Vagina (tissue), 2 donors: Measurements from ENCODE around the gene LMNTD2. TPM values are rescaled to one million over a fixed set of nuclear protein-coding genes. Genes with fewer than 3 reads are reported as not detected.

Experiments
- DNase-seq, 2 donors: peaks; one replicate each; pipeline ENCODE4 v3.0.0-alpha.2; 2017; ENCODE audit errors: extremely low spot score in 2 of 2
- H3K27ac ChIP-seq: fragments of 200-600 bp; sonication (generic); one replicate; pipeline ENCODE4 v1.5.1; 2019
- H3K27me3 ChIP-seq: fragments of 200-600 bp; sonication (generic); one replicate; pipeline ENCODE4 v1.5.1; 2019
- H3K36me3 ChIP-seq, 2 donors: fragments of 200-600 bp; sonication (generic); one replicate each; pipeline ENCODE4 v1.5.1; 2017 to 2019
- H3K4me1 ChIP-seq: fragments of 200-600 bp; sonication (generic); one replicate; pipeline ENCODE4 v1.5.1; 2019
- H3K4me3 ChIP-seq, 2 donors: fragments of 200-600 bp; sonication (generic); 1 replicate in 1 of 2; 2 replicates in 1 of 2; pipeline ENCODE4 v1.5.1; 2016 to 2019
- H3K9me3 ChIP-seq: fragments of 200-600 bp; sonication (generic); one replicate; pipeline ENCODE4 v1.5.1; 2019
- CTCF ChIP-seq, 3 experiments: fragments of 450-650 bp in 2 of 3; fragments of 200-600 bp in 1 of 3; sonication (generic) in 1 of 3; IDR thresholded peaks; one replicate each; pipeline ENCODE4 v1.5.1; 2017 to 2019; ENCODE audit warnings: antibody characterized with exemption in 3 of 3, mild to moderate bottlenecking in 2 of 3, moderate library complexity in 2 of 3
- POLR2A ChIP-seq, 2 donors: fragments of 450-650 bp; IDR thresholded peaks; one replicate each; pipeline ENCODE4 v1.6.1; 2017; ENCODE audit warnings: antibody characterized with exemption in 2 of 2, mild to moderate bottlenecking in 2 of 2, moderate library complexity in 2 of 2
- POLR2AphosphoS5 ChIP-seq, 2 donors: sonication (generic); formaldehyde crosslinking; IDR thresholded peaks; one replicate each; pipeline ENCODE4 v1.9.0; 2017; ENCODE audit warnings: antibody characterized with exemption in 2 of 2, mild to moderate bottlenecking in 2 of 2, low read depth in 1 of 2; ENCODE audit not compliant: insufficient read depth in 1 of 2
- intact Hi-C: fragments of 100-400 bp; cut with DNase I; formaldehyde crosslinking; loops from one replicate; pipeline ENCODE4 v1.15.1; 2023
- total RNA-seq: library from RNA; depleted of rRNA; stranded (reverse); fragments of >200 nt; gene quantifications from one replicate; pipeline ENCODE4 v1.2.3, GENCODE V29; 2016

The LMNTD2 gene
- total RNA-seq, 1 donor from 2014 or later, result 1.7 TPM

DNA sequence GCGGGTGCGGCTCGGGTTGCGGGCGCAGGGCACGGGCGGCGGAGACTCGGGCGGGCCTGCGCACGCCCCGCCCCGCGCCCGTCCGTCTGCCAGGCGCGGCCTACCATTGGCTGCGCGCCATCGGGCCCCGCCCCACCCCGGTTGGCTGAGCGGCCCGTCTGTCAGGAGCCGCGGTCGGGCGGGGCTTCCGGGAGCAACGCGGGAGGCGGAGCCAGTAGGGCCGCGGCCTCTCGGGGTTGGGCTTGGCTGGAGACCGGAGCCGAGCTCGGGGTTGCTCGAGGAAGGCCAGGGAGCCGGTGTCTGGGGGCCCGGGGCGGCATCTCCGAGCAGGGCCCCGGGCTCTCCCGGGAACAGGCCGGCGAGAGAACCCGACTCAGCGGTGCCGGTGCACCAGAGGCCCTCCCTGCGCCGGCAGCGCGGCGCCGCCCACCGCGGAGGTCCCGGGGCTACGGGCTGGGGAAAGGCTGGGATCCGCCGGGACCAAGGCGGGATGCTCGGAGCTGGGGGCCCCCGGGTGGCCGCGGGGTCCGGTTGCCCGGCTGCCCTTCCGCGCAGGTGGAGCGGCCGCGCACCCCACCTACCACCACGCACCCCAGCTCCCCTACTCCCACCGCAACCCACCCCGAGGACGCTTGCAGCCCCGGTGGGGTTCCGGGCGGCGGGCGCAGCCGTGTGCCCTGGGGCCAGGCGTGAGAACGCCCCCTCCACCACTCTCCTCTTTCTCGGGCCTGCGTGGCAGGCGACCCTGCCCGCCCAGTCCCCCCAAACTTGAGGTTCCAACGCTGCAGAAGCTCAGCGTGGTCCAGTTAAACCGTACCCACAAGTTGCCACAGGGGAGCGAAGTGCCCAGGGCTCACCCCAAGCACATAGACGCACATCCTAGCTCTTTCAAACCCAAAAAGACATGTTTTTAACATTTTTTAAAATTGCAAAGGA is 24.8 kb downstream of the LMNTD2 start, which contains the start of gene HRAS:
Gene HRAS, minus strand, starts transcription at position 58 of the 936 bp plus-strand sequence.
- Histone ChIP-seq H3K27me3 (no peaks in the 10 kb centered on the region), H3K27ac (peak within 1 kb of the TSS; percentile 90), H3K36me3 (peaks cover 0 to 29% of the 10 kb centered on the region in 2 donors), H3K4me1 (peaks cover 49% of the 10 kb centered on the region), H3K9me3 (no peaks in the 10 kb centered on the region), H3K4me3 (peak within 1 kb of the TSS; percentile 61 to 91)
- no peak for TF ChIP-seq CTCF (IDR thresholded peaks at IDR 0.05)
- peak; percentile 33 to 73 for TF ChIP-seq POLR2AphosphoS5 (IDR thresholded peaks at IDR 0.05; ENCODE audit: insufficient read depth in 1 of 2, low read depth in 1 of 2)
- TF ChIP-seq POLR2A (IDR thresholded peaks at IDR 0.05), result peak in 1 of 2 donors; percentile 22
- intact Hi-C loops, result no loop called here
- no peak for DNase-seq

- peaks cover 0 to 29% of the 10 kb centered on the region in 2 donors for H3K36me3 ChIP-seq
- H3K27ac ChIP-seq, result peak overlapping the region; percentile 90
- H3K27me3 ChIP-seq, result no peaks in the 10 kb centered on the region
- intact Hi-C loops, result no loop called here
- H3K4me1 ChIP-seq, result peaks cover 49% of the 10 kb centered on the region
- no peak for TF ChIP-seq POLR2AphosphoS5 (IDR thresholded peaks at IDR 0.05; ENCODE audit: insufficient read depth in 1 of 2, low read depth in 1 of 2)
- no peak for TF ChIP-seq CTCF (IDR thresholded peaks at IDR 0.05)
- no peak for TF ChIP-seq POLR2A (IDR thresholded peaks at IDR 0.05)
- DNase-seq, result no peak
- no peaks in the 10 kb centered on the region for H3K9me3 ChIP-seq
- H3K4me3 ChIP-seq, result peak overlapping the region; percentile 61 to 91
Measured at GRCh38 chr11:535210-535518, 25.4 kb downstream of the LMNTD2 start.

- TF ChIP-seq POLR2A (IDR thresholded peaks at IDR 0.05) (no peak), POLR2AphosphoS5 (IDR thresholded peaks at IDR 0.05; ENCODE audit: insufficient read depth in 1 of 2, low read depth in 1 of 2) (peak; percentile 26 to 65)
- H3K27me3 ChIP-seq, result no peaks in the 10 kb centered on the region
- peak overlapping the region; percentile 90 for H3K27ac ChIP-seq
- H3K36me3 ChIP-seq, result peaks cover 0 to 29% of the 10 kb centered on the region in 2 donors
- no peaks in the 10 kb centered on the region for H3K9me3 ChIP-seq
- peak overlapping the region; percentile 61 to 91 for H3K4me3 ChIP-seq
- peaks cover 49% of the 10 kb centered on the region for H3K4me1 ChIP-seq
- intact Hi-C loops, result no loop called here
- no peak for DNase-seq
Measured at GRCh38 chr11:534396-535209, 25.9 kb downstream of the LMNTD2 start.

DNA sequence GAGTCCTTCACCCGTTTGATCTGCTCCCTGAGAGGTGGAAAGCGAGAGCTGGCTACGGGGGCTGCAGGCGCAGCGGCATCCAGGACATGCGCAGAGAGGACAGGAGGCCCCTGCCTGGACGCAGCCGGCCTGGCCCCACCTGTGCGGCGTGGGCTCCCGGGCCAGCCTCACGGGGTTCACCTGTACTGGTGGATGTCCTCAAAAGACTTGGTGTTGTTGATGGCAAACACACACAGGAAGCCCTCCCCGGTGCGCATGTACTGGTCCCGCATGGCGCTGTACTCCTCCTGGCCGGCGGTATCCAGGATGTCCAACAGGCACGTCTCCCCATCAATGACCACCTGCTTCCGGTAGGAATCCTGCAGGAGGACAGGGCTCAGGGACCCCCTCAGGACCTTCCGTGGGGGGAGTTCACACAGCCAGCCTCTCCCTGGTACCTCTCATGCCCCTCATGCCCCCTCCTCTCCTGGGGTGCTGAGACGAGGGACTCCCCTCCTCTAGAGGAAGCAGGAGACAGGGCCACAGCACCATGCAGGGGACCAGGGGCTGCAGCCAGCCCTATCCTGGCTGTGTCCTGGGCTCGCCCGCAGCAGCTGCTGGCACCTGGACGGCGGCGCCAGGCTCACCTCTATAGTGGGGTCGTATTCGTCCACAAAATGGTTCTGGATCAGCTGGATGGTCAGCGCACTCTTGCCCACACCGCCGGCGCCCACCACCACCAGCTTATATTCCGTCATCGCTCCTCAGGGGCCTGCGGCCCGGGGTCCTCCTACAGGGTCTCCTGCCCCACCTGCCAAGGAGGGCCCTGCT is 26.7 kb downstream of the LMNTD2 start:
- H3K9me3 ChIP-seq, result no peaks in the 10 kb centered on the region
- intact Hi-C loops, result no loop called here
- H3K4me3 ChIP-seq, result peak overlapping the region; percentile 61 to 91
- no peak for DNase-seq
- H3K27me3 ChIP-seq, result no peaks in the 10 kb centered on the region
- peaks cover 49% of the 10 kb centered on the region for H3K4me1 ChIP-seq
- peak overlapping the region; percentile 90 for H3K27ac ChIP-seq
- TF ChIP-seq POLR2AphosphoS5 (IDR thresholded peaks at IDR 0.05; ENCODE audit: insufficient read depth in 1 of 2, low read depth in 1 of 2) (no peak), POLR2A (IDR thresholded peaks at IDR 0.05) (no peak), CTCF (IDR thresholded peaks at IDR 0.05) (no peak)
- peaks cover 0 to 29% of the 10 kb centered on the region in 2 donors for H3K36me3 ChIP-seq
